NT2/D1 (cell line): ENCODE measurements around the gene AFAP1L2.

Experiments
- SUZ12 ChIP-seq: IDR thresholded peaks from 2 replicates; pipeline ENCODE4 v1.6.1; 2011; ENCODE audit not compliant: insufficient read length, insufficient read depth; ENCODE audit errors: extremely low read depth
- YY1 ChIP-seq: IDR thresholded peaks from 2 replicates; pipeline ENCODE4 v1.6.1; 2011; ENCODE audit not compliant: insufficient read length, insufficient read depth

GRCh38 chr10:114405011-114405350 is 679 bp upstream of the AFAP1L2 start:
- TF ChIP-seq SUZ12 (no peak), YY1 (no peak)
